K562 (cell line): ENCODE measurements around the gene DRD2. TPM values are rescaled to one million over a fixed set of nuclear protein-coding genes. Genes with fewer than 3 reads are reported as not detected.

Experiments used
- ATAC-seq: fragments of 200-7000 bp; cut with Tn5 transposase; 3 replicates; pipeline ENCODE4 v1.9.1; 2020; ENCODE audit warnings: moderate library complexity
- BruUV-seq: library from RNA; stranded (reverse); fragments of 400-500 nt; replicated peaks from 2 replicates; lab custom pipeline; 2021; lab: Mats Ljungman, UMichigan
- CTCF ChIA-PET: fragments of 300-600 bp; formaldehyde crosslinking; extraction: SDS; loops from one replicate; lab custom pipeline; 2021; ENCODE audit warnings: low intra/inter-chr PET ratio; lab: Yijun Ruan, JAX
- POLR2A ChIA-PET: fragments of 300-600, 350-650 bp; sonication (Branson Sonifier 250); formaldehyde crosslinking; extraction: SDS; loops from one replicate; lab custom pipeline; 2021; ENCODE audit warnings: antibody characterized with exemption, inconsistent platforms; lab: Yijun Ruan, JAX
- DNase-seq, 4 experiments: peaks; one replicate each; pipeline versions ENCODE4 v3.0.0 to v3.0.0-alpha.2; 2011 to 2018; ENCODE audit warnings: low spot score in 3 of 4, mixed read lengths in 3 of 4; ENCODE audit errors: extremely low read depth in 1 of 4
- FAIRE-seq: peaks from 2 replicates; lab custom pipeline; 2011; peaks lifted over from hg19 to GRCh38; lab: Jason Lieb, UNC
- H2AFZ ChIP-seq: 2 replicates; pipeline ENCODE4 v1.6.0; 2011; ENCODE audit warnings: low read depth, low read length, control low read depth, inconsistent platforms
- H3K27ac ChIP-seq: fragments of 200-600 bp; 3 replicates; pipeline ENCODE4 v1.8.0; 2011; ENCODE audit warnings: low read depth, mild to moderate bottlenecking, control low read depth, inconsistent platforms, low read length, moderate library complexity, mixed read lengths; ENCODE audit errors: extremely low read depth
- H3K27me3 ChIP-seq, 2 experiments: fragments of 300-600 bp in 1 of 2; 2 replicates in 1 of 2; 3 replicates in 1 of 2; pipeline versions ENCODE4 v1.6.0 to v1.8.0; 2011; ENCODE audit warnings: inconsistent platforms in 2 of 2, low read length in 2 of 2, mild to moderate bottlenecking in 1 of 2, mixed read lengths in 1 of 2, moderate library complexity in 1 of 2; ENCODE audit not compliant: control insufficient read depth in 2 of 2, insufficient read depth in 2 of 2
- H3K36me3 ChIP-seq: fragments of 300-600 bp; 3 replicates; pipeline ENCODE4 v1.8.0; 2011; ENCODE audit warnings: mild to moderate bottlenecking, low read length, inconsistent platforms; ENCODE audit not compliant: control insufficient read depth, insufficient read depth
- H3K4me1 ChIP-seq, 2 experiments: fragments of 200-600 bp in 1 of 2; replicated peaks in 1 of 2; 2 replicates in 1 of 2; 3 replicates in 1 of 2; pipeline versions ENCODE4 v1.5.1 to v1.8.0; 2011; ENCODE audit warnings: inconsistent platforms in 2 of 2, low read length in 2 of 2, mild to moderate bottlenecking in 1 of 2, mixed read lengths in 1 of 2, moderate library complexity in 1 of 2; ENCODE audit not compliant: control insufficient read depth in 2 of 2, insufficient read depth in 2 of 2
- H3K4me2 ChIP-seq: 2 replicates; pipeline ENCODE4 v1.6.1; 2011; ENCODE audit warnings: low read length, control low read depth, inconsistent platforms, mixed read lengths; ENCODE audit not compliant: insufficient read depth
- H3K4me3 ChIP-seq: fragments of 200-600 bp; sonication (generic), shearing (Covaris generic); 2 replicates; pipeline ENCODE4 v1.5.1; 2016; ENCODE audit warnings: control low read depth, inconsistent platforms
- H3K79me2 ChIP-seq: fragments of 200-600 bp; 3 replicates; pipeline ENCODE4 v1.8.0; 2011; ENCODE audit warnings: low read length, inconsistent platforms; ENCODE audit not compliant: control insufficient read depth, insufficient read depth
- H3K9ac ChIP-seq, 2 experiments: 2 replicates each; pipeline versions ENCODE4 v1.6.0 to v1.6.1; 2011; ENCODE audit warnings: low read depth in 2 of 2, low read length in 2 of 2, control low read depth in 1 of 2, inconsistent platforms in 1 of 2, mild to moderate bottlenecking in 1 of 2, mixed read lengths in 1 of 2; ENCODE audit not compliant: insufficient read depth in 1 of 2
- H3K9me1 ChIP-seq: one replicate; pipeline ENCODE4 v1.6.0; 2011; ENCODE audit warnings: inconsistent platforms, mild to moderate bottlenecking, low read length, moderate library complexity; ENCODE audit not compliant: control insufficient read depth, insufficient read depth
- H3K9me3 ChIP-seq: replicated peaks from 2 replicates; pipeline ENCODE4 v1.5.1; 2011; ENCODE audit warnings: low read depth, low read length, inconsistent platforms; ENCODE audit not compliant: control insufficient read depth, insufficient read depth
- H4K20me1 ChIP-seq: replicated peaks from 2 replicates; pipeline ENCODE4 v1.6.1; 2011; ENCODE audit warnings: low read length, inconsistent platforms, mixed read lengths; ENCODE audit not compliant: control insufficient read depth, insufficient read depth
- ARID4B ChIP-seq: sonication (generic); formaldehyde crosslinking; IDR thresholded peaks from 2 replicates; pipeline ENCODE4 v1.8.0; 2022; ENCODE audit warnings: mild to moderate bottlenecking, missing genetic modification reagents
- CBFA2T3 ChIP-seq: fragments of 450-650 bp; IDR thresholded peaks from 2 replicates; pipeline ENCODE4 v1.6.1; 2017
- E2F1 ChIP-seq: sonication (generic); formaldehyde crosslinking; IDR thresholded peaks from 2 replicates; pipeline ENCODE4 v1.8.1; 2023; ENCODE audit warnings: mild to moderate bottlenecking, missing genetic modification reagents, moderate library complexity
- FOXK2 ChIP-seq, 2 experiments: fragments of 450-650 bp; IDR thresholded peaks in 1 of 2; conservative IDR thresholded peaks in 1 of 2; 2 replicates each; pipeline ENCODE4 v1.6.1; 2016; ENCODE audit warnings: low read depth in 2 of 2, mild to moderate bottlenecking in 1 of 2
- GATAD2B ChIP-seq: fragments of 450-650 bp; IDR thresholded peaks from 2 replicates; pipeline ENCODE4 v1.6.1; 2017; ENCODE audit warnings: mild to moderate bottlenecking, borderline replicate concordance
- HMGXB4 ChIP-seq: sonication (generic); formaldehyde crosslinking; IDR thresholded peaks from 2 replicates; pipeline ENCODE4 v1.8.1; 2023; ENCODE audit warnings: mild to moderate bottlenecking, missing genetic modification reagents
- KDM4B ChIP-seq, 2 experiments: fragments of 450-650 bp in 1 of 2; sonication (generic) in 1 of 2; IDR thresholded peaks; 2 replicates each; pipeline ENCODE4 v1.6.1; 2016 to 2017; ENCODE audit warnings: borderline replicate concordance in 2 of 2, antibody characterized with exemption in 1 of 2, low read depth in 1 of 2, mild to moderate bottlenecking in 1 of 2
- KHSRP ChIP-seq: fragments of 450-650 bp; IDR thresholded peaks from 2 replicates; pipeline ENCODE4 v1.6.1; 2017
- PML ChIP-seq: IDR thresholded peaks from 2 replicates; pipeline ENCODE4 v1.6.1; 2012; ENCODE audit warnings: low read length, inconsistent platforms
- SMARCA5 ChIP-seq: fragments of 450-650 bp; IDR thresholded peaks from 2 replicates; pipeline ENCODE4 v1.6.1; 2016
- TEAD4 ChIP-seq, 2 experiments: sonication (generic) in 1 of 2; formaldehyde crosslinking in 1 of 2; IDR thresholded peaks; 2 replicates each; pipeline versions ENCODE4 v1.6.1 to v1.8.0; 2012 to 2022; ENCODE audit warnings: borderline replicate concordance in 1 of 2, inconsistent platforms in 1 of 2, low read length in 1 of 2, mild to moderate bottlenecking in 1 of 2, missing genetic modification reagents in 1 of 2
- TFAM ChIP-seq: fragments of 250-450 bp; sonication (Bioruptor Pico); conservative IDR thresholded peaks from 2 replicates; pipeline ENCODE4 v1.5.0; 2021; ENCODE audit warnings: mild to moderate bottlenecking, moderate library complexity
- ZBTB9 ChIP-seq: fragments of 450-650 bp; formaldehyde crosslinking; IDR thresholded peaks from 2 replicates; pipeline ENCODE4 v1.4.0; 2020; ENCODE audit warnings: mild to moderate bottlenecking, moderate library complexity
- ZNF121 ChIP-seq: sonication (generic); formaldehyde crosslinking; conservative IDR thresholded peaks from 2 replicates; pipeline ENCODE4 v1.8.0; 2022; ENCODE audit warnings: missing genetic modification reagents
- ZNF324 ChIP-seq: fragments of 250-450 bp; sonication (Bioruptor Pico); IDR thresholded peaks from 2 replicates; pipeline ENCODE4 v1.4.0; 2020; ENCODE audit warnings: mild to moderate bottlenecking
- ZNF431 ChIP-seq: sonication (generic); formaldehyde crosslinking; IDR thresholded peaks from 2 replicates; pipeline ENCODE4 v1.8.0; 2022; ENCODE audit warnings: mild to moderate bottlenecking, missing genetic modification reagents
- in situ Hi-C: fragments of 300-500 bp; cut with MboI; formaldehyde crosslinking; loops from 4 replicates; pipeline ENCODE4 v1.15.0; 2018; ENCODE audit warnings: inconsistent platforms, mixed read lengths
- intact Hi-C: fragments of 100-400 bp; cut with micrococcal nuclease; formaldehyde crosslinking; loops from 2 replicates; pipeline ENCODE4 v1.14.2; 2022
- polyA plus RNA-seq, 8 experiments: library from polyadenylated mRNA; depleted of rRNA in 4 of 8; stranded (reverse) in 5 of 8; unstranded in 3 of 8; fragments of >200 nt; fragmentation: Nextera tagmentation in 2 of 8; fragmentation: Illumina TruSeq in 1 of 8; extraction: Ambion mirVana in 2 of 8; extraction: Trizol in 1 of 8; gene quantifications; 2 replicates each; pipeline versions ENCODE4 v1.2.1 to v1.2.3, GENCODE V29; 2011 to 2014; ENCODE audit warnings: inconsistent platforms in 1 of 8, missing spikeins in 1 of 8
- total RNA-seq, 7 experiments: library from RNA; depleted of rRNA in 6 of 7; stranded (reverse); fragments of >200 nt in 6 of 7; fragmentation: Illumina TruSeq in 2 of 7; extraction: Trizol in 2 of 7; gene quantifications; 2 replicates each; pipeline versions ENCODE4 v1.2.1 to v1.2.3, GENCODE V29; 2011 to 2021; ENCODE audit warnings: low replicate concordance in 1 of 7

The DRD2 gene
- total and polyA plus RNA-seq, 9 of the 15 experiments (the other 6 are each of a cell fraction or from before 2014, with no cell fraction given), result not detected

GRCh38 chr11:113382121-113382520 lies 93.1 kb downstream of the DRD2 start:
- Histone ChIP-seq H3K79me2 (no peaks in the 10 kb centered on the region), H3K9ac (no peak overlapping the region), H3K9me3 (no peaks in the 10 kb centered on the region), H3K4me1 (no peaks in the 10 kb centered on the region), H4K20me1 (no peaks in the 10 kb centered on the region), H3K4me3 (no peak overlapping the region), H3K27ac (no peak overlapping the region), H3K9me1 (no peaks in the 10 kb centered on the region), H3K36me3 (no peaks in the 10 kb centered on the region), H3K27me3 (peaks cover 0 to 8% of the 10 kb centered on the region in 2 experiments; a peak in 3 of 5 replicates), H3K4me2 (no peak overlapping the region), H2AFZ (no peak overlapping the region)
- FAIRE-seq, result no peak
- ChIA-PET CTCF (no interaction called here), POLR2A (no interaction called here)
- ATAC-seq, result no peak
- intact Hi-C loops (no loop called here), in situ Hi-C loops (no loop called here)
- no TSS peak for BruUV-seq
- no peak for DNase-seq
- no peak for TF ChIP-seq E2F1 (CRISPR knock-in tag)
- no peak for TF ChIP-seq ZNF431 (CRISPR knock-in tag)
- TF ChIP-seq SMARCA5, result no peak
- TF ChIP-seq FOXK2 (conservative IDR thresholded peaks at IDR 0.05 in 1 of 2, IDR thresholded peaks at IDR 0.05 in 1 of 2; ENCODE audit: low read depth in 2 of 2), result no peak
- no peak for TF ChIP-seq CBFA2T3
- TF ChIP-seq ZBTB9, result no peak
- TF ChIP-seq PML, result no peak
- TF ChIP-seq ZNF121 (CRISPR knock-in tag), result no peak
- TF ChIP-seq ARID4B (CRISPR knock-in tag), result no peak
- TF ChIP-seq ZNF324, result no peak
- no peak for TF ChIP-seq TFAM
- no peak for TF ChIP-seq KHSRP
- TF ChIP-seq TEAD4 (IDR thresholded peaks at IDR 0.05; ENCODE audit: low read length), result no peak
- no peak for TF ChIP-seq TEAD4 (CRISPR knock-in tag; IDR thresholded peaks at IDR 0.05; ENCODE audit: borderline replicate concordance)
- no peak for TF ChIP-seq GATAD2B
- TF ChIP-seq KDM4B (IDR thresholded peaks at IDR 0.05; ENCODE audit: borderline replicate concordance in 2 of 2, low read depth in 1 of 2), result no peak
- TF ChIP-seq HMGXB4 (CRISPR knock-in tag), result no peak
